ENCODE measurements around the gene CUEDC1. TPM values are rescaled to one million over a fixed set of nuclear protein-coding genes. Genes with fewer than 3 reads are reported as not detected.

CUEDC1 gene
- total and polyA plus RNA-seq, 11 donors = 29.6 to 68.5 (median 42.2) TPM

DNA sequence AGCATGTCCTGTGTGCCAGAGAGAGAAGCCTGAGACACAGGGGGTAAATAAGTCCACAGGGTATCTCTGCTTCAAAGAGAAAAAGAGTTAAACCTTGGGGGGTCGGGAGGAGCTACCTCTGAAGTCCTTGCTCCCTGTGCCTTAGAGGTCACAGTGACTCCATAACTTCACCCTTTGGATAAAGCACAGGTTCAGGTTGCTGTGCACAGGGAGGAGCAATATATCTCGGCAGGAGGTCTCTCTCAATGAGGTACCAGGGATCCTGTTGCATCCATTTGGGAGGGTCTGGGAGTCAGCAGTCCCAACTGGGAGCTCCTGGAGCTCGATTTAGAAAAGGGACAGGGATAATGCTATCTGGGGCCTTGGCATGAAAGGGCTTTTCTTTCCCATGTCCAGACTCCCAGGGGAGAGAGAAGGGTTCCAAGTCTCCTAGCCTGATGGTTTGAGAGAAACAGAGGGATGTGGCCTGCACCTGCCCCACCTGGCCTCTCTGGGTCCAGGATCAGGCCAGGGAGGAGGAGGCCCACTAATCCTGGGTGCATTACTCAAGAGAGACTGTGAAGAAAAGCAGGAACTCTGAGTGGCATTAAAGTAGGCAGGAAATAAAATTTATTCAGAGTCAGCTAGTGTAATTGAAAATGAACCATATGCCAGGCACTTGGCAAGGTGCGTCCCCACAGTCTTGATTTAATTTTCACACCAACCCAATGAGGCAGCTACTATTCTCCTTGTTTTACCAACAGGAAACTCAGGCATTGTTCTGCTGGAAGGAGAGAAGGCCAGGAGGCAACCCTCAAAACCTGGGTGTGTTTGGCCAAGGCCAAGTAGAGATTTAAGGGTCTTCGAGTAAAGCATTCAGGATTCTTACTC lies 40.7 kb downstream of the CUEDC1 start:
- Histone ChIP-seq H3K27ac (peak overlapping the region in 11 of 12 donors; percentile 9 to 84 (median 68)), H3K27me3 (no peaks in the 10 kb centered on the region), H3K36me3 (no peaks in the 10 kb centered on the region), H3K4me1 (peaks cover 17 to 82% (median 74%) of the 10 kb centered on the region in 12 donors), H3K4me3 (no peak overlapping the region), H3K9me3 (no peaks in the 10 kb centered on the region)
- TF ChIP-seq, protein P1, sequence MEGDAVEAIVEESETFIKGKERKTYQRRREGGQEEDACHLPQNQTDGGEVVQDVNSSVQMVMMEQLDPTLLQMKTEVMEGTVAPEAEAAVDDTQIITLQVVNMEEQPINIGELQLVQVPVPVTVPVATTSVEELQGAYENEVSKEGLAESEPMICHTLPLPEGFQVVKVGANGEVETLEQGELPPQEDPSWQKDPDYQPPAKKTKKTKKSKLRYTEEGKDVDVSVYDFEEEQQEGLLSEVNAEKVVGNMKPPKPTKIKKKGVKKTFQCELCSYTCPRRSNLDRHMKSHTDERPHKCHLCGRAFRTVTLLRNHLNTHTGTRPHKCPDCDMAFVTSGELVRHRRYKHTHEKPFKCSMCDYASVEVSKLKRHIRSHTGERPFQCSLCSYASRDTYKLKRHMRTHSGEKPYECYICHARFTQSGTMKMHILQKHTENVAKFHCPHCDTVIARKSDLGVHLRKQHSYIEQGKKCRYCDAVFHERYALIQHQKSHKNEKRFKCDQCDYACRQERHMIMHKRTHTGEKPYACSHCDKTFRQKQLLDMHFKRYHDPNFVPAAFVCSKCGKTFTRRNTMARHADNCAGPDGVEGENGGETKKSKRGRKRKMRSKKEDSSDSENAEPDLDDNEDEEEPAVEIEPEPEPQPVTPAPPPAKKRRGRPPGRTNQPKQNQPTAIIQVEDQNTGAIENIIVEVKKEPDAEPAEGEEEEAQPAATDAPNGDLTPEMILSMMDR (IDR thresholded peaks at IDR 0.05) = no peak
- no peak for TF ChIP-seq POLR2A (IDR thresholded peaks at IDR 0.05)
- intact Hi-C loops (cut with DNase I) = loop anchor here in 6 of 10 donors (5.0 kb wide), 2 partner anchors 38 to 43 kb away; partner anchors contain the start of gene CUEDC1 (in 2 of the 6)
- 50 to 58% (median 55%) methylated on average over 5 of the region's 5 CpGs for WGBS, 4 donors
- ATAC-seq (no peak), DNase-seq (no peak)

DNA sequence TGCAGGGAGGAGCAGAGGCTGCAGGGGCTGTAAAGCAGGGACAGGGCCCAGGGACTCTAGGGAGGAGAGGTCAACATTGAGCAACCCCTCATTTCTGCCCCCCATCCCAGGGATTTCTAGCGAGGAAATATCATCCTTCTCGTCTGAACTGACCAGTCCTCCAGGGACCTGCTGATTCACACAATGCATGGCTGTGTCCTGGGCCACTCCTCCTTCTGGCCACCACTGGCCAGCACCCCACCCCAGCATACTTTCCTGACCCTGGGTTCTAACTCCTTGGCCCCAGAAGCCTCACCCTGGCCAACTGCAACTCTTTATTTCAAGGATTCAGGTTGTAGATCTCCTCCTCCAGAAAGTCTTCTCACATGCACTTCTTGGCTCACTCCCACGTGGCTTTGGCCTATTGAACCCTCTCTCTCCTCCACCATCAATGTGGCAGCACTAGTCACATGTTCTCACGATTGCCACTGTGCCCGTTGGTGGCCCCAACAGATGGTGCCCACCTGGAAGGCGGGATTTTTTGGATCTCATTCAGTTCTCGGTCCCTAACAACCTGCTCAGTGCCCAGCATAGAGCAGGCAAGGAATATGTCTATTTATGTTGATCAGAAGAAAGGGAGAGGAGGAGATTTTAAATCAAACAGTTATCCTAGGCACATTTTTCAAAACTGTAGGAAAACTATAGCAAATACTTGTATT lies 41.5 kb downstream of the CUEDC1 start:
- peak in 1 of 5 donors; percentile 57 for DNase-seq
- peak in 1 of 4 donors; percentile 48 for ATAC-seq
- intact Hi-C loops (cut with DNase I) = loop anchor here in 5 of 10 donors (2.0 to 5.0 kb wide), 4 partner anchors 13 to 44 kb away; partner anchors contain the start of gene CUEDC1 (in 1 of the 5)
- TF ChIP-seq, protein P1 (IDR thresholded peaks at IDR 0.05) = no peak
- TF ChIP-seq POLR2A (IDR thresholded peaks at IDR 0.05) = no peak
- peaks cover 17 to 80% (median 73%) of the 10 kb centered on the region in 12 donors for H3K4me1 ChIP-seq
- 56 to 66% (median 62%) methylated on average over 7 of the region's 7 CpGs for WGBS, 4 donors
- peak overlapping the region in 11 of 12 donors; percentile 9 to 84 (median 68) for H3K27ac ChIP-seq
- no peak overlapping the region for H3K4me3 ChIP-seq
- no peaks in the 10 kb centered on the region for H3K27me3 ChIP-seq
- no peaks in the 10 kb centered on the region for H3K9me3 ChIP-seq
- no peaks in the 10 kb centered on the region for H3K36me3 ChIP-seq

DNA sequence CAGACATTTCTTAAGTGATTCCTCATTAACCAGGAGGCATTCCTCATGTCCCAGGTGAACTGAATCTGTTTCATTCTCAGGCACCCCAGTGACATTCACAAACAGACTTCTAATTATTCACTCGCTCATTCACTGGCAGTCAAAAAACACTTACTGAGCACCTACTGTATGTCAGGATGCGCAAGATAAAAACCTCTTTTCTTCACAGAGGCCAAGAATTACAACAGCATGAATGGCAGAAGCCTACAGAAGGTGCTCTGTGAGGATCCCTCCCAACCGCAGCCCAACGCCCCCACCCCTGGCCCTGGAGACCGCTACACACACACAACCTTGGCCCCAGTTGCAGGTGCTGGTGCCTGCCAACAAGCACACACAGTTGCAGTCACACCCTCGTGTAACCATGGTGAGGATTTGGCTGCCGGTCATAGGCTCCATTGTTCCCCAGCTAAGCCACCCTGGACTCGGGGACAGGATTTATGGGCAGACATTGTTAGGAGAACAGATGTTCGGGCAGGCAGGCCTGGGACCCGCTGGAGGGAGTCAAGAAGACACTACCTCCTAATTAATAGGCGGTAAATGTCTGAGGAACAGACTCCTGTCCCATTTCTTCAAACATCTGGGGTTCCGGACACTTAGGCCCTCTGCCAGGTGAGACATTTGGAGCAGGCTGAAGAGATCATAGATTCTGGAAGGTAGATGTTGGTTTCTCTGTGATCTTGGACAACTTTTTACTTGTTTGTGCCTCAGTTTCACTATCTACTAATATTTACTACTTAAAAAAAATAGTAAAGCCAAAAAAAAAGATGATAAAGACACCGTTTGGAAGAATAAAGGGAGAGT lies 43.2 kb downstream of the CUEDC1 start:
- no peaks in the 10 kb centered on the region for H3K9me3 ChIP-seq
- intact Hi-C loops (cut with DNase I) = loop anchor here in 5 of 10 donors (2.0 to 5.0 kb wide), 4 partner anchors 15 to 45 kb away; partner anchors contain the start of gene CUEDC1 (in 1 of the 5)
- WGBS, 4 donors = 22 to 30% (median 27%) methylated on average over 13 of the region's 13 CpGs
- no peaks in the 10 kb centered on the region for H3K36me3 ChIP-seq
- DNase-seq (peak; percentile 93 to 98 (median 94)), ATAC-seq (peak; percentile 92 to 96 (median 94))
- H3K27ac ChIP-seq = peak overlapping the region in 11 of 12 donors; percentile 15 to 84 (median 78)
- no peaks in the 10 kb centered on the region for H3K27me3 ChIP-seq
- peaks cover 7 to 73% (median 57%) of the 10 kb centered on the region in 12 donors for H3K4me1 ChIP-seq
- TF ChIP-seq POLR2A (IDR thresholded peaks at IDR 0.05) = peak in 1 of 2 donors; percentile 12
- TF ChIP-seq, protein P1 (IDR thresholded peaks at IDR 0.05) = no peak
- peak overlapping the region in 4 of 12 donors; percentile 13 to 21 (median 18) for H3K4me3 ChIP-seq

Measured in heart left ventricle (tissue), 16 donors.